Measurements from ENCODE around the gene ARMH2. TPM values are rescaled to one million over a fixed set of nuclear protein-coding genes. Genes with fewer than 3 reads are reported as not detected.

Gene ARMH2
- total RNA-seq, 1 donor from 2014 or later, result not detected

DNA sequence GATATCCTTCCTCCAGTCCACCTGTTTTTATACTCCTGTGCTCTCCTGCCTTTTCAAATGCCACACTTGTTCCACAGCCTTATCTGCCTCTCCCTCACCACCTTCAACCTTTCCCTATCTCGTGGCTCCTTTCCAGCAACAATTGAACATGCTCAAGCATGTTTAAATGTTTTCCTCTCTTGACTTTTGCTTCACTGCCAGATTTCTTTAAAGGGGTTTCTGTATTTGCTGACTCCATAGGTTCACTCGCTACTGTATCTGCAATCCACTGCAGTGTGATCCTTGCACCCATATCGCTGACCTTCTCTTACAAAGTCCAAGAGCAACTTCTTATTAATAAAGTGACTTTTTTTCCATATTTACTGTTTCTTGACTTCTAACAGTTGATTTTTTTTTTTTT, 35.1 kb downstream of the ARMH2 start:
- DNase-seq (ENCODE audit: low spot score, unreplicated experiment), result no peak
- Mint-ChIP-seq H3K36me3 (ENCODE audit: insufficient read depth) (no peaks in the 10 kb centered on the region), H3K9me3 (ENCODE audit: low read depth) (no peaks in the 10 kb centered on the region), H3K27ac (peak overlapping the region; percentile 74), H3K4me3 (ENCODE audit: low read depth) (no peak overlapping the region), H3K27me3 (no peaks in the 10 kb centered on the region), H3K4me1 (ENCODE audit: low read depth) (peaks cover 8% of the 10 kb centered on the region)
- TF ChIP-seq, protein P1, sequence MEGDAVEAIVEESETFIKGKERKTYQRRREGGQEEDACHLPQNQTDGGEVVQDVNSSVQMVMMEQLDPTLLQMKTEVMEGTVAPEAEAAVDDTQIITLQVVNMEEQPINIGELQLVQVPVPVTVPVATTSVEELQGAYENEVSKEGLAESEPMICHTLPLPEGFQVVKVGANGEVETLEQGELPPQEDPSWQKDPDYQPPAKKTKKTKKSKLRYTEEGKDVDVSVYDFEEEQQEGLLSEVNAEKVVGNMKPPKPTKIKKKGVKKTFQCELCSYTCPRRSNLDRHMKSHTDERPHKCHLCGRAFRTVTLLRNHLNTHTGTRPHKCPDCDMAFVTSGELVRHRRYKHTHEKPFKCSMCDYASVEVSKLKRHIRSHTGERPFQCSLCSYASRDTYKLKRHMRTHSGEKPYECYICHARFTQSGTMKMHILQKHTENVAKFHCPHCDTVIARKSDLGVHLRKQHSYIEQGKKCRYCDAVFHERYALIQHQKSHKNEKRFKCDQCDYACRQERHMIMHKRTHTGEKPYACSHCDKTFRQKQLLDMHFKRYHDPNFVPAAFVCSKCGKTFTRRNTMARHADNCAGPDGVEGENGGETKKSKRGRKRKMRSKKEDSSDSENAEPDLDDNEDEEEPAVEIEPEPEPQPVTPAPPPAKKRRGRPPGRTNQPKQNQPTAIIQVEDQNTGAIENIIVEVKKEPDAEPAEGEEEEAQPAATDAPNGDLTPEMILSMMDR (IDR thresholded peaks at IDR 0.05; ENCODE audit: unreplicated experiment), result no peak

GRCh38 chr6:24761851-24762250, 36.9 kb downstream of the ARMH2 start:
- H3K27ac Mint-ChIP-seq, result no peak overlapping the region
- DNase-seq (ENCODE audit: low spot score, unreplicated experiment), result no peak
- H3K9me3 Mint-ChIP-seq (ENCODE audit: low read depth), result no peaks in the 10 kb centered on the region
- no peaks in the 10 kb centered on the region for H3K27me3 Mint-ChIP-seq
- no peaks in the 10 kb centered on the region for H3K36me3 Mint-ChIP-seq (ENCODE audit: insufficient read depth)
- H3K4me1 Mint-ChIP-seq (ENCODE audit: low read depth), result peaks cover 8% of the 10 kb centered on the region
- TF ChIP-seq, protein P1 (IDR thresholded peaks at IDR 0.05; ENCODE audit: unreplicated experiment), result no peak
- no peak overlapping the region for H3K4me3 Mint-ChIP-seq (ENCODE audit: low read depth)

DNA sequence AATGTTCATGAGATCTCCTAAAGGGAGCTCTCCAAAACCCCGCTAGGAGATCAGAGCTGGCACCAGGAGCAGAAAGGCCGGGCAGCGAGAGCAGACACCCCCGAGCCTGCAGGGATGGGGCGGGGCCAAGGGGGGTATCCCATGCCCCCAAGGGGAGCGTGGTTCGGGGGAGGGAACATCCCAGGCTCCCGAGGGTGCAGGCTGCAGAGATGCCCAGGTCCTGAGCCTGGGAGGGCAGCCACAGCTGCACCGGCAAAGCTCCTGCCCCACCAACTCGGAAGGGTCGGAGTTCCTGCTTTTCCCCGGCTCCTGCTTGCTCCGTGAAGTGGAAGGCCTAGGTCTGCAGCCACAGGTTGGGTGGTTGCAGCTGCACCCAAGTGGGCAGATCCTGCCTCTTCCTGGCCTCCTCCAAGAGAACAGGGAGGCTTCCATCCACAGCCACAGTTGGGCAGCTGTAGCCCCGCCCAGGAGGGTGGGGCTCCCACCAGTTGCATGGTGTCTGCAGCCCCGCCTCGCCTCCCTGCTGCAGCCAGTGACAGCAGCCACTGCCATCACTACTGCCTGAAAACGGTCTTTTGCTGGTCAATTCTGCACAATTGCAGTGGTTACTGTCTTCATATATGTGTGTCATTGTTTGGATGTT, 37.4 kb downstream of the ARMH2 start:
- Mint-ChIP-seq H3K36me3 (ENCODE audit: insufficient read depth) (no peaks in the 10 kb centered on the region), H3K27ac (no peak overlapping the region), H3K4me3 (ENCODE audit: low read depth) (no peak overlapping the region), H3K9me3 (ENCODE audit: low read depth) (no peaks in the 10 kb centered on the region), H3K4me1 (ENCODE audit: low read depth) (peaks cover 6% of the 10 kb centered on the region), H3K27me3 (no peaks in the 10 kb centered on the region)
- TF ChIP-seq, protein P1 (IDR thresholded peaks at IDR 0.05; ENCODE audit: unreplicated experiment), result no peak
- no peak for DNase-seq (ENCODE audit: low spot score, unreplicated experiment)

- Mint-ChIP-seq H3K36me3 (ENCODE audit: insufficient read depth) (no peaks in the 10 kb centered on the region), H3K27ac (no peak overlapping the region), H3K27me3 (no peaks in the 10 kb centered on the region), H3K9me3 (ENCODE audit: low read depth) (no peaks in the 10 kb centered on the region), H3K4me3 (ENCODE audit: low read depth) (no peak overlapping the region), H3K4me1 (ENCODE audit: low read depth) (peaks cover 7% of the 10 kb centered on the region)
- no peak for DNase-seq (ENCODE audit: low spot score, unreplicated experiment)
- TF ChIP-seq, protein P1 (IDR thresholded peaks at IDR 0.05; ENCODE audit: unreplicated experiment), result no peak
Measured at GRCh38 chr6:24760210-24760609, 38.5 kb downstream of the ARMH2 start.

DNA sequence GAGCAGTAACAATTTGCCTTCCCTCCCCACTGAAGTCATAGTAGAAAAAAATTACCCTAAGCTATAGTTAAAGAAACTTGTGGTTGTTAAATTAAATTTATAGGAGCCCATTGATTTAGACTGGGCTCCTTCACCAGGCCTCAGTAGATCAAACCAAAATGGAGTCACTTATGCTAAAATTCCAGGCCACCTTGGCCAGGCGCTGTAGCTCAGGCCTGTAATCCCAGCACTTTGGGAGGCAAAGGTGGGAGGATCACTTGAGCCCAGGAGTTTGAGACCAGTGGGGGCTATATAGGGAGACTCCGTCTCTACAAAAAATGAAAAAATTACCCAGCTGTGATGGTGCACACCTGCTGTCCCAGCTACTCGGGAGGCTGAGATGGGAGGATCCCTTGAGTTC, 39.0 kb downstream of the ARMH2 start:
- TF ChIP-seq, protein P1 (IDR thresholded peaks at IDR 0.05; ENCODE audit: unreplicated experiment), result no peak
- Mint-ChIP-seq H3K4me3 (ENCODE audit: low read depth) (no peak overlapping the region), H3K27ac (no peak overlapping the region), H3K4me1 (ENCODE audit: low read depth) (peaks cover 7% of the 10 kb centered on the region), H3K36me3 (ENCODE audit: insufficient read depth) (no peaks in the 10 kb centered on the region), H3K27me3 (no peaks in the 10 kb centered on the region), H3K9me3 (ENCODE audit: low read depth) (no peaks in the 10 kb centered on the region)
- DNase-seq (ENCODE audit: low spot score, unreplicated experiment), result no peak

Measured in progenitor cell of endocrine pancreas (in vitro differentiated cells).